Measurements from ENCODE around the gene CLDN9. TPM values are rescaled to one million over a fixed set of nuclear protein-coding genes. Genes with fewer than 3 reads are reported as not detected.

CLDN9 gene
- total RNA-seq, 1 donor from 2014 or later, result not detected

Small RNA genes within 50 kb of the gene (small RNA-seq; reads per million reads assigned to genes)
- not detected for gene LINC00514

Other genes starting within 250 kb of the CLDN9 start
- gene ELOB, start 235.6 kb upstream of the CLDN9 start, total RNA-seq, result 128 TPM
- gene PRSS33, start 225.4 kb upstream of the CLDN9 start, total RNA-seq, result not detected
- not detected for gene PRSS41, start 214.5 kb upstream of the CLDN9 start, total RNA-seq
- not detected for gene PRSS21, start 195.7 kb upstream of the CLDN9 start, total RNA-seq
- gene ZG16B, start 182.6 kb upstream of the CLDN9 start, total RNA-seq, result not detected
- not detected for gene PRSS22, start 154.8 kb upstream of the CLDN9 start, total RNA-seq
- 46.5 TPM for gene FLYWCH2, start 129.7 kb upstream of the CLDN9 start, total RNA-seq
- gene FLYWCH1, start 101.0 kb upstream of the CLDN9 start, total RNA-seq, result 22.8 TPM
- not detected for gene KREMEN2, start 48.6 kb upstream of the CLDN9 start, total RNA-seq
- 18.3 TPM for gene PAQR4, start 43.6 kb upstream of the CLDN9 start, total RNA-seq
- 1.2 TPM for gene PKMYT1, start 32.5 kb upstream of the CLDN9 start, total RNA-seq
- 0.41 TPM for gene CLDN6, start 5.3 kb downstream of the CLDN9 start, total RNA-seq
- 0.82 TPM for gene TNFRSF12A, start 7.4 kb downstream of the CLDN9 start, total RNA-seq
- gene HCFC1R1, start 11.0 kb downstream of the CLDN9 start, total RNA-seq, result 15.5 TPM
- gene THOC6, start 11.1 kb downstream of the CLDN9 start, total RNA-seq, result 6.1 TPM
- gene BICDL2, start 24.0 kb downstream of the CLDN9 start, total RNA-seq, result not detected
- 0.41 TPM for gene MMP25, start 33.6 kb downstream of the CLDN9 start, total RNA-seq
- 0.82 TPM for gene IL32, start 52.7 kb downstream of the CLDN9 start, total RNA-seq
- not detected for gene ZSCAN10, start 86.4 kb downstream of the CLDN9 start, total RNA-seq
- 17.9 TPM for gene ZNF205, start 99.7 kb downstream of the CLDN9 start, total RNA-seq
- 6.9 TPM for gene ZNF213, start 122.1 kb downstream of the CLDN9 start, total RNA-seq
- 0.41 TPM for gene OR1F1, start 175.3 kb downstream of the CLDN9 start, total RNA-seq
- 16.7 TPM for gene ZNF200, start 222.2 kb downstream of the CLDN9 start, total RNA-seq
- under 0.01 TPM for gene MEFV, start 243.7 kb downstream of the CLDN9 start, total RNA-seq

Measured in frontal cortex (tissue), 1 donor.